GM21528 (cell line): ENCODE results near the gene WWP2.

Experiments used
- ATAC-seq: cut with Tn5 transposase; IDR thresholded peaks from one replicate; pipeline ENCODE4 v1.9.1; 2021; ENCODE audit warnings: mild to moderate bottlenecking, moderate library complexity; ENCODE audit not compliant: unreplicated experiment, low FRiP score

The WWP2 gene

DNA sequence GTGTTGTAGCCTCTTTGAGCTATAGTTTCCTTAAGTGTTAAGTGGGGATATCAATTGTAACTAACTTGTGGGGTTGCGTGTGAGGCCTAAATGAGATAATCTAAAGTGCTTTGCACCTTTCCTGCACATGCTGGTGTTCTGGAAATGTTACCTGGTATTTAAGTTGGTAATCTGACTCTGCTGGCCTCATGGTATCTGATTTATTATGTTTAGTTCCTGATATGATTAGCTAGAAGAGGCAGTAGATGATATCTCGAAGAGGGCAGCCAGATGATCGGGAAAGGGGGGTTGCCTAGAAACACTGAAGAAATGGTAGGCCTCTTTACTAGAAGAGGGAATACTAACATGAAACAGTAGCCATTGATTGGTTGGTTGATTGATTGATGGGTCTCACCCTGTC lies 123.6 kb downstream of the WWP2 start:
- no peak for ATAC-seq

DNA sequence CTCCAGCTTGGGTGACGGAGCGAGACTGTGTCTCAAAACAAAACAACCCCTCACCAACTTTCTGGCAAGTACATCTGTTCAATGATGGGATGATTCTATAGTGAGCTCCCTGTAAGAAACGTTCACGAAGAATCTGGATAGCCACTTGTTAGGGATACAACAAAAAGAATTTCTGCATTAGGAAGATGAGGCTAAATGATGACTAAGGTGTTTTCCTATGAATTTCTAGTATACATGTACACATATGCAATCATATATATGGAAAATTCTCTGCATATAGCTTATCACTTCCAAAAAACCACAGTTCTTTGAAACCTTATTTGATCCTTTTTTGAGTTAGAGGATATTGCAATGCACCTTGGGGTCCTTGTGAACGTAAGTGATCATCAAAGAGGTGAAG lies 124.6 kb downstream of the WWP2 start:
- no peak for ATAC-seq

DNA sequence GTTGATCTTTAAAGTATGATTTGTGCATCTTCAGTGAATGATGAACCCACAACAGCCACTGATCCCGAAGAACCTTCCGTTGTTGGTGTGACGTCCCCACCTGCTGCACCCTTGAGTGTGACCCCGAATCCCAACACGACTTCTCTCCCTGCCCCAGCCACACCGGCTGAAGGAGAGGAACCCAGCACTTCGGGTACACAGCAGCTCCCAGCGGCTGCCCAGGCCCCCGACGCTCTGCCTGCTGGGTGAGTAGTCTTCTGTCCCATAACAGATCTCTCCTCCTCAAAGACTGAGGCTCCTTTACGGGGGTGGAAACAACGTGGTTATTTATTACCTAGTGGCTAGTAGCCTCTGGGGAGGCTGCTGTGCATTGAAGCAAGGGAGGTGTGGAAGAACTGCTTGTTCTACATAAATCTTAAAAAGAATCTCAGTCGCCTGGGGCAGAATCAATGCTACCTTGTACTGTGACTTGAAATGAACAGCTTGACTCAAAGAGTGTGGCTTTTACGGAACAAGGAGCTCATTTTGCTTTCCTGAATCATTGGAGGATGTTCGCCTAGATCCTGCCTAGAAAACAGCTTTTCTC lies 126.0 kb downstream of the WWP2 start:
- no peak for ATAC-seq

DNA sequence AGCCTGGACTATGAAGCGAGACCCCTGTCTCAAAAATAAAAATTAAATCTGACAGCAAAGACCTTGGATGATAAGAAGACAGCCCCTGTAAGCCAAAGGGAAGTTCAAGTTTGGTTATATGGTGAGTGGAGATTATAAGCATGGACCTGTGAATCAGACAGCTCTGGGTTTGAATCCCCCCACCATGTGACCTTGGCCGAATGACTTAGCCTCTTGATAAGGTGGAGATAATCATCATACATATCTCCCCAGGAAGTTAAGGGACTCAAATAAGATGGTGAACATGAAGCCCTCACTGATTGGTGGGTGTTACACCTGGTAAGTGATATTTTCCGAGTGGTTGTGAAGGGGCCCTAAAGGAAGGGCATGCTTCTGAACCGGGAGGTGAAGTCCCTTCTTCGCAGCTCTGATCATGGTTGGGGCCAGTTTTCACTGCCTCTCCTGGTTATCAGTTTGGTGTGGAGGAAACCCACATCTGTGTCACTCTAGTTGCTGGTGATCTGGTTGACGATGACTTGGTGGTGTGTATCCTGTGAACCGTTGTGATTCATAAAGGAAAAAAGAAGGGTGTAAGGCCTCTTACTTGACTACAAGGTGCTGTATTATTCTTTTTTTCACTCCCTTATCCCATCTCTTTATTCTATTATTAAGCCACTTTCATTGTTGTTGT lies 127.3 kb downstream of the WWP2 start:
- no peak for ATAC-seq

DNA sequence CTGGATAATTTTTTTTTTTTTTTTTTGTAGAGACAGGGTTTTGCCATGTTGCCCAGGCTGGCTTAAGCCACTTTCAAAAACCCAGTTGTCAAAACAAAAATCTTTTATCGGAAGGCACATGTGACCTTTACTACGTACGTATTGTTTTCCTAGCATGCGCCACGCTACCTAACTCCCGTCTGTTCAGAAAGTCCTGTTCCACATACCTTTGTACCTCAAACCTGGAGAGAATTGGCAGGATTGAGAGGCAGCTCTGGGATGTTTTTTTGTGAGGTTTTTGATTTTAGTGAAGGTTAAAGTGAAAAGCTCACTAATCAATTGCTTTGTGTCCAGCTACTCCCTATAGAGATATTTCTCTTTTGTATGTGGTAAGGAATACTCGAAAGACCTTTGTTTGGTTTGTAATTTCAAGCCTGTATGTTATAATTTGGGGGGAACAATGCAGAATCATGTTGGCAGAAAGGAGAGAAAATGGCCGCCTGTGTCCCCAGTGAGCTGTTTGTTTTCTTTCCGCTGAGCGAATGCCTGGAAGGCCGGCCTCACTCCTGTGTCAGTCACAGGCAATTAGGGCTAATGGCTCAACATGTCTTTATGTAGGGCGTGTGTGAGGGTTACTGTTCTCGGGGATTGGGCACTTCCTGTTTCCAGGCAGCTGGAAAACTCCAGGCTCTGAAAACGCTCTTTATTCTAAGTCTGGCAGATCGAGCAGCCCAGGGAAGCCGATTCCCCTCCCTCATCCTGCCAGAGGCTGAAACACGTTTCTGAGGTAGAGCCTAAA lies 128.2 kb downstream of the WWP2 start:
- ATAC-seq = no peak

DNA sequence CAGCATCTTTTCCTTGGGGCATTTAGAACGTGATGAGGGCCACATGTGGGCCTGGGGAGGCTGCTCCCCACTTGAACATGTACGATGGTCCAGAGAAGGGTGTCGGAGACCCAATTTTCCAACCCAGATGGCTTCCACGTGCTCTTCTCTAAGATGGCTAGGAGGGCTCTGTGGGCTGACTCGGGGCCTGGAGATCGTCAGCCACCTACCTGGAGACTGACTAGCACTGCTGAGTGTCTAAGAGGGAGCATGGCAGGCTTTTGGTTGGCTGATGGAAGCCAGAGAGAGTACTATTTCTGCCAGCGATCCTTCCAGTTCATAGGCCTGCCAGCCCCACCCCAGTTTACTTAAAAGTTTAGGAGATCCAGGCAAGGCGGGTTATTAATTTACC lies 128.8 kb downstream of the WWP2 start:
- ATAC-seq = no peak

DNA sequence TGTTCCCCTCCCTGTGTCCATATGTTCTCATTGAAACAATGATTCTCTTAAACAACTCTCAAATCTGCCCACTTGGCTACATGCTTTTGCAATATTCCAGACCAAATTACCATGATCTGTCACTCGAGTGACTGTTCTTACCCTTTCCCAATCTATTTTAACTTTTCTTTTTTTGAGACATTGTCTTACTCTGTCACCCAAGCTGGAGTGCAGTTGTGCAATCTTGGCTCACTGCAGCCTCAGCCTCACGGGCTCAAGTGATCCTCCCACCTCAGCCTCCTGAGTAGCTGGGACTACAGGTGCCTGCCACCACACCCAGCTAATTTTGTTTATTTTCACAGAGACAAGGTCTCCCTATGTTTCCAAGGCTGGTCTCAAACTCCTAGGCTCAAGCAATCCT lies 130.2 kb downstream of the WWP2 start:
- no peak for ATAC-seq

DNA sequence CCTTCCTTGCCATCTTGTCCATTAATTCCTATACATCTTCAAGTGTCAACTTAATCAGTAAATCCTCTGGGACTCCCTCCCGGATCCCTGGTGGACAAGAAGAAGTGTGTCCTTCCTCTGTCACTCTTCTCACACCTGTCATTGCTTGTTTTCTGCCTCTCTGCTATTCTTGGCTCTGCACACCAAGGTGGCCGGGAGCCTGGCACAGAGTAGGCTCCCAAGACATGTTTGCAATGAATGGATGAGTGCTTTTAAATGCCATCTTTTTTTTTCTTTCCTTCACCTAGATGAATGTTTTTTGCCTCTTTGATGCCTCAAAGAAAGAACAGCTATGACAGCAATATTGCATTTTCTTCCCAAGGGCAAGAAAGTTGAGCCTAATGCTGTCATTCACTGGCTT lies 131.0 kb downstream of the WWP2 start:
- ATAC-seq = no peak

DNA sequence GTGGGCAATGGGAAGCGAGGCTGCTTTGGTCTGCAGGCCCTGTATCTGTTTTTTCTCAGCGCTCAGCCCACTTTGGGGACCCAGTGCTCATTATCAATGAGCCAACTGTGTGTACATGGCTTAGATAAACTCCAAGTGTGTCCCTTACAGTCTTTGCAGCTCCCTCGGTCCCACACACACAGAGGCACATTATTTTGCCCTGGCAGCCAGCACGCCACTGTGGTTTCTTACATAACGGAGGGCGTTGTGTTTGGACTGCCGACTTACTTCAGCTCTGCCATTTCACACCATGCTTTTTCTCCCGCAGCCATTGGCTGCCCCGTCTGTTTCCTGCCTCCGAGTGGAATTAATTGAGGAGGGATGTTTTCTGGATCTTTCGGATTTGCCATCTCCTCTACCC lies 132.5 kb downstream of the WWP2 start:
- no peak for ATAC-seq

DNA sequence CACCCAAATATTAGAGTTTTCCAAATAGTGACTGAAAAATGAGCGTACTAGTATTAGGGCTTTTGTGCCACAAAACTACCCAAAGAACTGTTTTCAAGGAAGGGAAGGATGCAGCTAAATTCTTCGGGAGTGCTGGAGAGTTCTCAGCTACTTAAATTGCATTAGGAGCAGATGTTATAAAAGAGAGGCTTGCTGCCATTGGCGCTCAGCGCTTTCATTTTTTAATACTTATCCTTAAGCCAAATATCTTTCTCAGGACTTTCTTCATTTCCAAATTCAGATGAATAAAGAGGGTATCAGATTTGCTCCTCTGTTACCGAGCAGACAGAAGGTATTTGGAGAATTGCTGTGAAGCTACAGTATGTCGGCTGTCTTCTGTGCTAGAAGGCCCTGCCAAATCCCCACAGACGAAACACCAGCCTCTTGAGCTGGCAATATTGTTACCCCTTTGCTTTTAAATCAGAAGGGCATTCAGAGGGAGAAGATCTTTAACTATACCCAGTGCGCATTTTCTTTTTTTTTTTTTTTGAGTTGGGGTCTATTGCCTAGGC lies 141.8 kb downstream of the WWP2 start:
- no peak for ATAC-seq

DNA sequence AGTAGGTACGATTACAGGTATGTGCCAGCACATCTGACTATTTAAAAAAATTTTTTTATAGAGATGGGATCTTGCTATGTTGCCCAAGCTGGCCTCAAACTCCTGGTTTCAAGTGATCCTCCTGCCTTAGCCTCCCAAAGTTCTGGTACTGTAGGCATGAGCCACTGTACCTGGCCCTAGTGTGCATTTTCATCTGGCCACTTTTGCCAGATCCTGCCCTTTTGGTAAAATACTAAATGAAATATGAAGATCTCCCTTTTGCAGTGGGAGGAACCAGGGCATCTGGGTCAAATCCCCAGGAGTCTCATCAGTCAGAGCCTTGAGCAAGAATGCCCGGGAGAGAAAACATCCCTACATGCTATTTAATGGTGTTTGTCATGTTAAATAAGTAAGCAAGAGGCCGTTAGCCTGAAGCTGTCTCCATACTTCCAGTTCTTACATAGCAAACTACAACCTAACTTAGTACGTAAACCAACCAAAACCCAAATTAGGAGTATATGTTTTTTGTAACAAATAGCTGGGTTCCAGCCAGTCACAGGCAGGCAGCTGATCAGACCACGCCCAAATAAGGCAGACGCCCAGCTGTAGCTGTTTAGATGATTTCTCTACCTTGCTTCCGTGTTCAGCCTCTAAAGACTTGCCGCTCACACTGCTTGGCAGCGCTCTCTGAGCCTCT lies 142.5 kb downstream of the WWP2 start:
- ATAC-seq = no peak

DNA sequence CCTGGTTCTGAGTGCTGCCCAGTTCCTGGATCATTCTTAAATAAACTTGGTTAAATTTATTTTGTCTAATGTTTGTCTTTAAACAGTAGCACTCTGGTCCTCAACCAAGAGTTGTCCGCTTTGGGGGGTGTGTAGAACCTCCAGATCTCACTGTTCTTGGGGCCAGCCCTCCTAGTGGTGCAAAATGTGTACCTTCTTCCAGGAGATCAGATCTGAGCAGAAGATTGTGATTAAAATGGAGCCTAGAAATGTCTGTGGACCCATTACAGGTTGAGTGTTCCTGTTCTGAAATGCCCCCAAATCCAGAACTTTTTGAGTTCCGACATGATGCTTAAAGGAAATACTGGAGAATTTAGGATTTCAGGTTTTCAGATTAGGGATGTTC lies 143.0 kb downstream of the WWP2 start:
- no peak for ATAC-seq

DNA sequence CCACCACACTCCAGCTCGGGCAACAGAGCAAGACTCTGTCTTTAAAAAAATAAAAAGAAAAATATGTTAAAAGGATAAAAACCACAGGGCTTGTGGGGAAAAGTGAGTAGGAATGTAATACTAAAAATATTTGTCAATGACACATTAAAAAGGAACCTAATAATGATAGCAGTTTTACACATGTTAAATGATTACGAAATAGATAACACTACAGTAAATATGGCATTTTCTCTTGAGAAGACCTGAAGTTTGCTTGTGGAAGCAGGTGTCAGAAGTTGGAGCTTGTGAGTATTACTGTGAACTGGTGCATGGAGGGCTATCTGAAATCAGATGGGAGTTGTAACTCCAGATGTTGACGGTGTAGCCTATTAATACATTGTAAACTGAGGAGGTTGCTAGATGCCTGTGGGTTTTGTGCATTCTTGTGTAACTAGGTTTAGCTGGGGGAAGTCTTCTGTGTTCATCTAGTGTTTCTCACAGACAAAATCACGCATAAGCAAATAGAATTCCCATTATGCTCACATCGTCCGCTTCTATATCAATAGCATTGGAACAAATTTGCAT lies 144.8 kb downstream of the WWP2 start:
- ATAC-seq = no peak

DNA sequence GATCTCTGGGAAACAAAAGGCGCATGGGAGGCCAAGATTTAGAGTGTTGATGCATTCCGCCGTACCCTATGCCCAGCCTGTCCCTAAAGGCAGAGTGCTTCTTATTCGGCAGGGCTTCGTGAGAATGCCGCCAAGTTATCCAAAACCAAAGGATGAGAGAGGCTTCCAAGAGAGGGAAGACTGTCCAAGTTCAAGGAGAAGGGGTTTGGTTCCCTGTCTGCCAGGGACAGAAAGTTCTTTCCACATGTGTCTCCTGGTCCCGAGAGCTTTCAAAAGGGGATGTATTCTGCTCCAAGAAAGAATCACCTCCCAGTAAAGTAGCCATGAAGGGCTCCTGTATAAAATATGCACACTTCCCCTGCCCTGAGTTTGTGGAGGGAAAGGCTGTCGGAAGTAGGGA lies 146.9 kb downstream of the WWP2 start:
- no peak for ATAC-seq

DNA sequence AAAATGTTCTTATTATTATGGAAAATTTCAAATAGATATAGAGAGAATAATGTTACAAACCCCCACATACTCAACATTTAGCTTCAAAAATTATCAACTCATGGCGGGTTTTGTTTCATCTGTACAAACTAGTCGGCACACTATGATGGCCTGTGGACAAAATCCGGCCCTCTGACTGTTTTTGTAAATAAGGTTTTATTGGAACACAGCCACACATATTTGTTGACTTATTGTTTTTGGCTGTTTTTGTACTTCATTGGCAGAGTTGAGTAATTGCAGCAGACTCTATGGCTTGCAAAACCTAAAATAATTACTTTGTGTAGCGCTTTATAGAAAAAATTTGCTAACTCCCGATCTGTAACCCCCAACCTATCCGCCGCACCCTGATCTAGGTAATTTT lies 147.6 kb downstream of the WWP2 start:
- ATAC-seq = no peak

DNA sequence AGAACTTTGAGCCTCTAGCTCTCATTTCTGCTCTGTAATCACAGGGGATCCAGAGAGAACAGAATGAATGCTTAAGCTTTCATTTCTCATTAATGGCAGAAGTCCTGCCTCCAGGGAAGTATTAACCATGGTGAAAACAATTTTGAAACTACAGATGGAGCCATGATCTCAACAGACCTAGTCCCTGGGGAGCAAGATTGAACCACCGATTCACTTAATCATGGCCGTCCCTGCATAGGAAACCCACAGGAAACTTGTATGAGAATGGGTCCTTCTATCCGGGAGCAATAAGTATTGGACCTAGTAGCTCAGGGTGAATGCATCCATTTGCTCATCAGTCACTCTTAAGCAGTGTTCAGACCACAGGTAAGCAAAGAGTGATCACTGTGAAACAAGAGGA lies 148.8 kb downstream of the WWP2 start:
- no peak for ATAC-seq

DNA sequence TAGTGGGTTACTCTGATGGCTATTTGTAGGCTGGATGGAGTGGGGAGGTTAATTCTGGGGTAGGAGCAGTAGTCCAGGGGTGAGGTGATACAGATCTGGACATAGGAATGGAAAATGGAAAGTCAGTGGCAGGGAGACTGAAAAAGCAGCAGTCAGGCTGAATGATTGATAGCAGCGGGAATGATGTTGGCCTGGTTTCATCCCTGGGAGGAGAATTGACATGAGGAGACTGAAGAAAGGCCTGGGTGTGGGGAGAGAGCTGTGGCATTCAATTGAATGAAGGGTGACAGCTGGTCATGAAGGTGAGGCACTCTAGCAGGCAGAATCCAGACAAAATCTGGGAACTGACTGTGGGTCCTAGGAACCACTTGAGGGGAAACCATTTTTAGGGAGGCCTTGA lies 154.3 kb downstream of the WWP2 start:
- ATAC-seq = no peak

DNA sequence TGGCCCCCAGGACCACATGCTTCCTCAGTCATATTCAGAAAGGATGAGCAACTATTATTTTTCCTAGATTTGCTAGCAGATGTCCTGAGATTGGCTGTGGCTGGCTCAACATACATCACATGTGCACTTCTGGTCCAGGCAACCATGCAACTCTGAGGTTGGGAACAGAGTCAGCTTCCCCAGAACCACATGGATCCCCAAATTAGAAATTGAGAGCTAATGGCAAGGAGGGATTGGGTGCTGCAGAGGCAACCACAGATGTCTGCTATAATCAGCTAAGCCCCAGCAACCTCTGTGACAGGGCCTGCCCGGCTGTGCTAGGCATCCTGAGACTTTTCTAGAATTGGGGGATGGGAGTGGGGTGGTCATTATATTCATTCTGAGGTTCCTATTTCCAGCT lies 155.2 kb downstream of the WWP2 start:
- ATAC-seq = no peak

DNA sequence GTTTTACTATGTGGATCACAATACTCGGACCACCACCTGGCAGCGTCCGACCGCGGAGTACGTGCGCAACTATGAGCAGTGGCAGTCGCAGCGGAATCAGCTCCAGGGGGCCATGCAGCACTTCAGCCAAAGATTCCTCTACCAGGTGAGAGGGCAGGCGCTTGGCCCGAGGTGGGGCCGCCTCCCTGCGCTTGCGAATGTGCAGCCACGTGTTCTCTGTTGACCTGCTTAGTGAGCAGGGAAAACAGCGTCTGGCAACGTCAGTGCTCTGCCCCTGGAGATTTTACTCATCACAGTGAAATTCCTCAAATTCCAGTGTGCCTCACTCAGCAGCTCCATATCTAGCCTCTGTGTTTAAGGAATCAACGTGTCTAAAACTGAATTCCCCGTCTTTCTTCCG lies 155.6 kb downstream of the WWP2 start:
- no peak for ATAC-seq

DNA sequence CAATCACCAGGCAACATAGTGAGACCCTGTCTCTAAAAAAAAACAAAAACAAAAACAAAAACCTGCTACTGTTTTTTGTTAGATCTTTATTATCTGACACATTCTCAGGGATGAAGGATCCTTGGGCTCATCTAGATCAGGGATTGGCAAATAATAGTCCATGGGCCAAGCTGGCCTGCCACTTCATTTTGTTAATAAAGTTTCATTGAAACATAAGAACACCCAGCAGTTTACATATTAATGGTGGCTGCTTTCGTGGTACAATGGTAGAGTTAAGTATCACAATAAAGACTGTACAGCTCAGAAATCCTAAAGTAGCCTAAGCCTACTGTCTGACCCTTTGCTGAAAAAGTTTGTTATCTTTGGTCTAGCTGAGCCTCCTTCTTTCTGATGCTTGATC lies 156.1 kb downstream of the WWP2 start:
- no peak for ATAC-seq

DNA sequence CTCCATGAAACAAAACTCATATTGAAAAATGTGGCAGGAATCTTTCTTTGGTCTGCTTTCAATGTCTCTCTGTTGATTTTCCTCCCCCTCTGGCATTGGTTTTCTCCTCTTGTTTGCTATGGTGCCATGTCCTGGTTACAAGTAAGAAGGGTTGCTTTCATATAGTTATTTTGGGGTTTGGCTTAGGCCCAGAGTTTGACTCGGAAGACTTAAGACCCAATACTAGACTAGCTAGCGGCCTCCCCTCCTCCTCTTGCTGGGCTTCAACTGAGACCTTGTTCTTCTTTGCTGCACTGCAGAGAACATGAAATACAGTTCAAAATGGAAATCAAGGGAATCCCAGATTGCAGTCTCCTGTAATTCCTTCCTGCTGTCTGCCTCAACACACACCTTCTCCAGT lies 159.0 kb downstream of the WWP2 start:
- ATAC-seq = no peak
